Renal pelvis (tissue), 4 donors: ENCODE results near the gene UBR3. TPM values are rescaled to one million over a fixed set of nuclear protein-coding genes. Genes with fewer than 3 reads are reported as not detected.
"Not testable (repeated sequence)": the region's sequence is repeated elsewhere in the genome, so short reads cannot be mapped to it uniquely, and the experiment has no call there.

Experiments
- DNase-seq: peaks from one replicate; pipeline ENCODE4 v3.0.0-alpha.2; 2013
- polyA plus RNA-seq, 3 donors: library from polyadenylated mRNA; unstranded; fragments of 120-200 nt; gene quantifications; one replicate each; pipeline ENCODE4 v1.2.1, GENCODE V29; 2013; ENCODE audit not compliant: insufficient read length in 3 of 3

UBR3 gene
- polyA plus RNA-seq, 3 donors, result 30.8 to 41.6 (median 35.3) TPM

GRCh38 chr2:169866230-169866629 is 39.0 kb downstream of the UBR3 start:
- DNase-seq, result not testable (repeated sequence)

GRCh38 chr2:169867579-169867978 is 40.3 kb downstream of the UBR3 start:
- DNase-seq, result no peak

GRCh38 chr2:169868951-169869350 is 41.7 kb downstream of the UBR3 start:
- DNase-seq, result no peak

- DNase-seq, result not testable (repeated sequence)
Measured at GRCh38 chr2:169871369-169871768, 44.1 kb downstream of the UBR3 start.

GRCh38 chr2:169871994-169872393 is 44.7 kb downstream of the UBR3 start:
- DNase-seq, result no peak

GRCh38 chr2:169877398-169877797 is 50.1 kb downstream of the UBR3 start:
- peak; percentile 1 for DNase-seq

- no peak for DNase-seq
Measured at GRCh38 chr2:169887120-169887519, 59.9 kb downstream of the UBR3 start.

- DNase-seq, result no peak
Measured at GRCh38 chr2:169891593-169892298, 64.5 kb downstream of the UBR3 start.

GRCh38 chr2:169892951-169893350 is 65.7 kb downstream of the UBR3 start:
- DNase-seq, result no peak

- DNase-seq, result no peak
Measured at GRCh38 chr2:169895294-169895985, 68.2 kb downstream of the UBR3 start.

- no peak for DNase-seq
Measured at GRCh38 chr2:169897834-169898233, 70.6 kb downstream of the UBR3 start.

- not testable (repeated sequence) for DNase-seq
Measured at GRCh38 chr2:169900103-169900502, 72.8 kb downstream of the UBR3 start.

- no peak for DNase-seq
Measured at GRCh38 chr2:169900686-169901085, 73.4 kb downstream of the UBR3 start.

- DNase-seq, result no peak
Measured at GRCh38 chr2:169906731-169907130, 79.5 kb downstream of the UBR3 start.

- DNase-seq, result no peak
Measured at GRCh38 chr2:169909376-169909775, 82.1 kb downstream of the UBR3 start.

GRCh38 chr2:169910109-169910799 is 83.0 kb downstream of the UBR3 start:
- DNase-seq, result no peak

GRCh38 chr2:169911119-169911518 is 83.9 kb downstream of the UBR3 start:
- no peak for DNase-seq

- DNase-seq, result no peak
Measured at GRCh38 chr2:169916623-169917022, 89.4 kb downstream of the UBR3 start.

GRCh38 chr2:169923977-169924376 is 96.7 kb downstream of the UBR3 start:
- no peak for DNase-seq

GRCh38 chr2:169925968-169926367 is 98.7 kb downstream of the UBR3 start:
- DNase-seq, result no peak

GRCh38 chr2:169928463-169928864 is 101.2 kb downstream of the UBR3 start:
- DNase-seq, result peak; percentile 11

- DNase-seq, result peak; percentile 7
Measured at GRCh38 chr2:169933124-169933711, 106.0 kb downstream of the UBR3 start.

GRCh38 chr2:169936652-169937051 is 109.4 kb downstream of the UBR3 start:
- DNase-seq, result not testable (repeated sequence)
